ENCODE results near the gene NEDD9.

DNA sequence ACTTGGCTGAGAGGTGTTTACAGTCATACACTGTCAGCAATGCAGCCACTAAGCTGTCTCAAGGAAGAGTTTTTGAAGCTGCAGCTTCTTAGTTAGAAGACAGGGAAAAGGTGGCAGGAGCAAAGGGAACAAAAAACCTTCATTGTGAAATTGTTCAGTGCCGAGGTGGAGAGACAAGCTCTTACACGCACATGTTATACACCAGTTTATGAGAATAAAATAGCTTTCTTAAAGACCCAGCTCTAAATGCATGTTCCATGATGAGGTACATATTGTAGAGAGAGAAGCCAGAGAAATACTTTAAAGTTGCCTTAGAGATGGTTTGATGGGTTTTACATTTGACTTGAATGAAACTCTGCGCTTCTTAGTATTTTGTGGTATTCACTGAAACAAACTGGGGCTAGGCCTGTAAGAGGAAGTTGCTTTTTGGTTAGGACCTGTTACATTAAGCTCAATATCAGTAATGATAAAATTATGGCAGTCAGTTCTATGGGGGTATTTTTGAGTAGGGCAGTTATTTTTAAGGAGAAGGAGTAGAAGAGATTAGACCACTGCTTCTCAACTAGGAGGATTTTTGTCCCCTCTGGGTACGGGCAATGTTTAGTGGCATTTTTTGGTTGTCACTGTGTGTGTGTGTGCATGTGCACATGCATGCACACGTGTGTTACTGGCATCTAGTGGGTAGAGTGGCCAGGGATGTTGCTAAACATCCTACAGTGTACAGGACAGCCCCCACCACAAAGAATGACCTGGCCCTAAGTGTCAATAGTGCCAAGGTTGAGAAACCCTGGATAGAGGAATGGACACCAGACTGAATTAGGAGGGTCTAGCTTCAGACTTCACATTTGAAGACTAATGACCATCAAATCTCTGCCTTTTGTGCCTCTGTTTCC lies 9.8 kb downstream of the NEDD9 start:
- no peak for TF ChIP-seq GABPA (IDR thresholded peaks at IDR 0.05; ENCODE audit: low read depth)
- no peak for TF ChIP-seq JUND (IDR thresholded peaks at IDR 0.05; ENCODE audit: low read depth, low read length)
- TF ChIP-seq EGR1 (IDR thresholded peaks at IDR 0.05; ENCODE audit: borderline replicate concordance in 1 of 2, low read depth in 2 of 2, low read length in 2 of 2), result no peak
- TF ChIP-seq CTCF (IDR thresholded peaks at IDR 0.05 in 2 of 3, conservative IDR thresholded peaks at IDR 0.05 in 1 of 3; ENCODE audit: control insufficient read depth in 2 of 3, extremely low read depth in 1 of 3, insufficient read depth in 1 of 3, low read depth in 3 of 3, low read length in 3 of 3), result no peak
- no peak for TF ChIP-seq HDAC6 (IDR thresholded peaks at IDR 0.05; ENCODE audit: unreplicated experiment)
- no peak for TF ChIP-seq IKZF2 (IDR thresholded peaks at IDR 0.05)
- TF ChIP-seq POLR2A (IDR thresholded peaks at IDR 0.05; ENCODE audit: low read depth, low read length), result no peak
- TF ChIP-seq TBL1XR1 (IDR thresholded peaks at IDR 0.05; ENCODE audit: low read depth, low read length), result no peak
- no peak for TF ChIP-seq TCF7 (IDR thresholded peaks at IDR 0.05; ENCODE audit: borderline replicate concordance)
- no peak for TF ChIP-seq TCF12 (IDR thresholded peaks at IDR 0.05; ENCODE audit: low read depth, low read length)

Measured in GM12878 (cell line).